ENCODE measurements around the gene CHRM2. TPM values are rescaled to one million over a fixed set of nuclear protein-coding genes. Genes with fewer than 3 reads are reported as not detected.

Gene CHRM2
- total RNA-seq, 1 experiment from 2014 or later: not detected

GRCh38 chr7:136869991-136870865, 1.8 kb downstream of the CHRM2 start:
- TF ChIP-seq CTCF (conservative IDR thresholded peaks at IDR 0.05): no peak
- no peak overlapping the region; the same call in 1 of the 2 replicates for H3K14ac ChIP-seq (ENCODE audit: insufficient read depth, low read length)
- Mint-ChIP-seq H3K4me1 (peaks cover 24 to 36% of the 10 kb centered on the region in 2 experiments), H3K27ac (peak overlapping the region in 1 of 3 experiments; percentile 74; a peak in 2 of 7 replicates), H3K4me3 (peak overlapping the region; percentile 62 to 85), H3K9me3 (no peaks in the 10 kb centered on the region; a peak in 2 of 5 replicates), H3K36me3 (ENCODE audit: insufficient read depth in 1 of 3, low read depth in 3 of 3) (no peaks in the 10 kb centered on the region), H3K27me3 (ENCODE audit: low read depth) (peaks cover 83% of the 10 kb centered on the region)
- no peak overlapping the region for H3K4ac ChIP-seq (ENCODE audit: low read depth, low read length)
- H2BK12ac ChIP-seq (ENCODE audit: insufficient read length, low read depth, low read length): no peak overlapping the region
- H4K20me1 ChIP-seq (ENCODE audit: control insufficient read depth, insufficient read depth, insufficient read length): no peaks in the 10 kb centered on the region
- H3K27ac ChIP-seq (ENCODE audit: insufficient read length, low read depth, low read length): no peak overlapping the region
- H2BK5ac ChIP-seq (ENCODE audit: insufficient read length, low read length): no peak overlapping the region
- no peak overlapping the region for H2AK5ac ChIP-seq (ENCODE audit: insufficient read length, low read length)
- H3K79me2 ChIP-seq (ENCODE audit: insufficient read depth, low read length): no peaks in the 10 kb centered on the region
- H3K27me3 ChIP-seq (ENCODE audit: insufficient read depth, low read length): peaks cover 46% of the 10 kb centered on the region
- no peak overlapping the region for H3K18ac ChIP-seq (ENCODE audit: insufficient read length, low read depth, low read length)
- no peak overlapping the region for H4K8ac ChIP-seq (replicated peaks; ENCODE audit: insufficient read length, low read depth, low read length)
- H3K79me1 ChIP-seq (ENCODE audit: insufficient read depth, low read depth, low read length, poor library complexity, severe bottlenecking): no peaks in the 10 kb centered on the region
- no peak overlapping the region for H4K5ac ChIP-seq (ENCODE audit: insufficient read length, low read depth, low read length)
- WGBS (ENCODE audit: extremely low coverage, insufficient read length, low lambda C conversion rate): no CpG with 5 or more reads among the region's 54 CpGs
- H3K4me2 ChIP-seq (ENCODE audit: insufficient read depth, insufficient read length, low read length): peak overlapping the region; percentile 80
- no peak overlapping the region for H3K9ac ChIP-seq (ENCODE audit: extremely low read depth, insufficient read length, low read length)
- H4K91ac ChIP-seq (ENCODE audit: insufficient read length, low read depth, low read length): no peak overlapping the region
- H3K56ac ChIP-seq (ENCODE audit: insufficient read length, low read depth, low read length): no peak overlapping the region
- no peaks in the 10 kb centered on the region for H3K4me1 ChIP-seq (ENCODE audit: insufficient read depth, low read length)
- DNase-seq: peak; percentile 37
- no peak overlapping the region for H2BK120ac ChIP-seq (ENCODE audit: low read depth, low read length, poor library complexity, severe bottlenecking)
- H2BK15ac ChIP-seq (ENCODE audit: low read depth, low read length): no peak overlapping the region
- peaks cover 29% of the 10 kb centered on the region for H3K23me2 ChIP-seq (ENCODE audit: insufficient read length, low read depth, low read length, poor library complexity, severe bottlenecking)
- H3K23ac ChIP-seq (ENCODE audit: insufficient read length, low read depth, low read length): no peak overlapping the region
- no peaks in the 10 kb centered on the region for H3K9me3 ChIP-seq (ENCODE audit: control insufficient read depth, low read depth, low read length)
- no peak overlapping the region for H2BK20ac ChIP-seq (ENCODE audit: low read depth, low read length, poor library complexity, severe bottlenecking)
- H2AFZ ChIP-seq (ENCODE audit: low read length): no peak overlapping the region
- no peak overlapping the region for H3T11ph ChIP-seq (ENCODE audit: low read length)
